ENCODE data around the gene ANKRD42. TPM values are rescaled to one million over a fixed set of nuclear protein-coding genes. Genes with fewer than 3 reads are reported as not detected.
"Not testable (repeated sequence)": the region's sequence is repeated elsewhere in the genome, so short reads cannot be mapped to it uniquely, and the experiment has no call there.

Gene ANKRD42
- total RNA-seq, 2 donors from 2014 or later, result 8.3 to 9.6 TPM

DNA sequence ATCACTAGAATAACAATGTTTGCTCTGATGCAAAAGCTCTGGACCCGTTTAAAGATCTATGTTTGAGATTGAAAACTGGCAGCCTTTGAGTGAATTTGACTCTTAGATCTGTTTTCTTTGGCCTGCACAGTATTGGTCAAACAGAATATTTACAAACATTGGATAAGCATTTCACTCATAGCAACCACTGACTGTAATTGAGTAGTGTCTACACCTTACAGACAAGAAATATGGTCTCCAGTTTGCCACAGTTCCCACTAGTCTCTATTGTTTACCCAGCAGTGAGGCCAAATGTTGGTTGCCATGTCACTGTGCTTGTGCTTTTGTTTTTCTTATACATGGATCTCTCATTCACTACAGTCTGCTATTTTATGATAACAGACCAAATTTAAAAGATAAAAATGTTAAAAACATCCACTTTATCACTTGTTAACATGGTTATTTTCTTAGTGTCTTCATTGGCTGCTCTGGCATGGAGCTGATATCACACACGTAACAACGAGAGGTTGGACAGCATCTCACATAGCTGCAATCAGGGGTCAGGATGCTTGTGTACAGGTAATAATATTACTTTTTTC is 12.2 kb downstream of the ANKRD42 start:
- no peak overlapping the region for H3K4me3 ChIP-seq
- no peak overlapping the region for H3K27ac ChIP-seq
- TF ChIP-seq CTCF (IDR thresholded peaks at IDR 0.05) (no peak), POLR2A (IDR thresholded peaks at IDR 0.05) (no peak)
- no peaks in the 10 kb centered on the region for H3K4me1 ChIP-seq
- DNase-seq (no peak), ATAC-seq (no peak)
- intact Hi-C loops (cut with DNase I), result no loop called here
- H3K9me3 ChIP-seq, result no peaks in the 10 kb centered on the region
- H3K36me3 ChIP-seq (replicated peaks in 1 of 2; ENCODE audit: insufficient read depth in 1 of 2, low read depth in 2 of 2), result peaks cover 0 to 4% of the 10 kb centered on the region in 2 donors
- 83 to 86% methylated on average over 3 of the region's 3 CpGs for WGBS, 2 donors
- H3K27me3 ChIP-seq, result no peaks in the 10 kb centered on the region

GRCh38 chr11:83206221-83206620 is 12.7 kb downstream of the ANKRD42 start:
- intact Hi-C loops (cut with DNase I), result no loop called here
- Histone ChIP-seq H3K4me3 (no peak overlapping the region), H3K9me3 (no peaks in the 10 kb centered on the region), H3K27me3 (no peaks in the 10 kb centered on the region), H3K36me3 (replicated peaks in 1 of 2; ENCODE audit: insufficient read depth in 1 of 2, low read depth in 2 of 2) (peaks cover 0 to 4% of the 10 kb centered on the region in 2 donors), H3K27ac (no peak overlapping the region), H3K4me1 (no peaks in the 10 kb centered on the region)
- DNase-seq (no peak), ATAC-seq (no peak)
- WGBS, 2 donors, result 80 to 84% methylated on average over 1 of the region's 1 CpG
- TF ChIP-seq CTCF (IDR thresholded peaks at IDR 0.05) (no peak), POLR2A (IDR thresholded peaks at IDR 0.05) (no peak)

DNA sequence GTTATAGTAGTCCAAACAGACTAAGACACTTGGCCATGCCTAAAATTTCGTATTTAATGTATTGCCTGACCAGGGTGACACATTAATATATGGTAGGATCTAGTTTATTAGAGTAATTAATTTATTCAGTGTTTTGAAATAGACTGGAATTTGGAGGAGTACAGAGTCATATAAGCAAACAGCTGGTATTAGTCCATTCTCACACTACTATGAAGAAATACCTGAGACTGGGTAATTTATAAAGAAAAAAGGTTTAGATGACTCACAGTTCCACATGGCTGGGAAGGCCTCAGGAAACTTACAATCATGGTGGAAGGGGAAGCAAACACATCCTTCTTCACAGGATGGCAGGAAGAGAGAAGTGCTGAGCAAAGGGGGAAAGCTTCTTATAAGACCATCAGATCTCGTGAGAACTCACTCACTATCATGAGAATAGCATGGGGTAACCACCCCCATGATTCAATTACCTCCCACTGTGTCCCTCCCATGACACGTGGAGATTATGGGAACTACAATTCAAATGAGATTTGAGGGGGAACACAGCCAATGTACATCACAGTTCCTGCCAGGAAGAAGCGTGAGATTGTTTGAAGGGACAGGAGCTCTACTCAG is 13.4 kb downstream of the ANKRD42 start:
- ATAC-seq; H3K4me3 ChIP-seq; DNase-seq; intact Hi-C loops (cut with DNase I); H3K27ac ChIP-seq; H3K4me1 ChIP-seq; H3K9me3 ChIP-seq; H3K27me3 ChIP-seq; H3K36me3 ChIP-seq (replicated peaks in 1 of 2; ENCODE audit: insufficient read depth in 1 of 2, low read depth in 2 of 2): not testable (repeated sequence)
- 61 to 63% methylated on average over 4 of the region's 4 CpGs for WGBS, 2 donors

- Histone ChIP-seq H3K27ac (no peak overlapping the region), H3K4me3 (no peak overlapping the region), H3K27me3 (no peaks in the 10 kb centered on the region), H3K4me1 (no peaks in the 10 kb centered on the region), H3K9me3 (no peaks in the 10 kb centered on the region), H3K36me3 (replicated peaks in 1 of 2; ENCODE audit: insufficient read depth in 1 of 2, low read depth in 2 of 2) (peaks cover 0 to 1% of the 10 kb centered on the region in 2 donors)
- DNase-seq (peak in 1 of 4 donors; percentile 11), ATAC-seq (no peak)
- intact Hi-C loops (cut with DNase I), result no loop called here
- peak in 5 of 7 experiments; percentile 15 to 41 (median 33) for TF ChIP-seq CTCF (IDR thresholded peaks at IDR 0.05)
- TF ChIP-seq POLR2A (IDR thresholded peaks at IDR 0.05), result no peak
- 62 to 73% methylated on average over 5 to 8 of the region's 8 CpGs for WGBS, 2 donors
Observed at GRCh38 chr11:83219095-83219494, 25.6 kb downstream of the ANKRD42 start.

GRCh38 chr11:83220260-83220659 is 26.7 kb downstream of the ANKRD42 start:
- ATAC-seq (no peak), DNase-seq (no peak)
- intact Hi-C loops (cut with DNase I), result no loop called here
- Histone ChIP-seq H3K9me3 (no peaks in the 10 kb centered on the region), H3K4me1 (no peaks in the 10 kb centered on the region), H3K27ac (no peak overlapping the region), H3K27me3 (no peaks in the 10 kb centered on the region), H3K36me3 (replicated peaks in 1 of 2; ENCODE audit: insufficient read depth in 1 of 2, low read depth in 2 of 2) (no peaks in the 10 kb centered on the region), H3K4me3 (no peak overlapping the region)
- 82 to 87% methylated on average over 10 of the region's 10 CpGs for WGBS, 2 donors
- TF ChIP-seq CTCF (IDR thresholded peaks at IDR 0.05) (no peak), POLR2A (IDR thresholded peaks at IDR 0.05) (no peak)
